NOMO-1 treated with dmso at 0.1 percent for 144 hours (cell line): ENCODE results near the gene ACSL4.
"Not testable (repeated sequence)": the region's sequence is repeated elsewhere in the genome, so short reads cannot be mapped to it uniquely, and the experiment has no call there.

Experiments used
- DNase-seq: peaks from one replicate; lab custom pipeline; 2025; ENCODE audit not compliant: unreplicated experiment; lab: John Stamatoyannopoulos, UW

ACSL4 gene

GRCh38 chrX:109679820-109680219 is 53.2 kb downstream of the ACSL4 start:
- no peak for DNase-seq

GRCh38 chrX:109672239-109672638 is 60.8 kb downstream of the ACSL4 start:
- no peak for DNase-seq

- DNase-seq = not testable (repeated sequence)
Measured at GRCh38 chrX:109671170-109671569, 61.9 kb downstream of the ACSL4 start.

- DNase-seq = no peak
Measured at GRCh38 chrX:109667986-109668385, 65.1 kb downstream of the ACSL4 start.

- DNase-seq = no peak
Measured at GRCh38 chrX:109660435-109661143, 72.5 kb downstream of the ACSL4 start.

GRCh38 chrX:109658391-109658790 is 74.7 kb downstream of the ACSL4 start:
- no peak for DNase-seq

GRCh38 chrX:109657364-109657763 is 75.7 kb downstream of the ACSL4 start:
- DNase-seq = not testable (repeated sequence)

- no peak for DNase-seq
Measured at GRCh38 chrX:109656774-109657173, 76.3 kb downstream of the ACSL4 start.

GRCh38 chrX:109655502-109656201 is 77.4 kb downstream of the ACSL4 start:
- DNase-seq = no peak

GRCh38 chrX:109654516-109655109 is 78.4 kb downstream of the ACSL4 start:
- DNase-seq = no peak

GRCh38 chrX:109644671-109645070 is 88.4 kb downstream of the ACSL4 start:
- DNase-seq = not testable (repeated sequence)

GRCh38 chrX:109643687-109644086 is 89.4 kb downstream of the ACSL4 start:
- no peak for DNase-seq

GRCh38 chrX:109638158-109638557 is 94.9 kb downstream of the ACSL4 start:
- no peak for DNase-seq

- DNase-seq = not testable (repeated sequence)
Measured at GRCh38 chrX:109637477-109637876, 95.6 kb downstream of the ACSL4 start.

- DNase-seq = peak; percentile 14
Measured at GRCh38 chrX:109635146-109635545, 97.9 kb downstream of the ACSL4 start.

GRCh38 chrX:109632906-109633504 is 100.1 kb downstream of the ACSL4 start:
- no peak for DNase-seq

- DNase-seq = no peak
Measured at GRCh38 chrX:109629310-109629709, 103.7 kb downstream of the ACSL4 start.

GRCh38 chrX:109626637-109627036 is 106.4 kb downstream of the ACSL4 start:
- DNase-seq = no peak

GRCh38 chrX:109624641-109625616 is 108.1 kb downstream of the ACSL4 start, which contains the start of gene KCNE5:
Gene KCNE5 (minus strand): TSS chrX:109625172. CDS start chrX:109625020, 152 bp downstream.
- no peak for DNase-seq

GRCh38 chrX:109623997-109624396 is 109.1 kb downstream of the ACSL4 start:
- DNase-seq = no peak
